Progenitor cell of endocrine pancreas (in vitro differentiated cells): ENCODE data around the gene ABHD3. TPM values are rescaled to one million over a fixed set of nuclear protein-coding genes. Genes with fewer than 3 reads are reported as not detected.
"Not testable (repeated sequence)": the region's sequence is repeated elsewhere in the genome, so short reads cannot be mapped to it uniquely, and the experiment has no call there.

Experiments used
- DNase-seq: peaks from one replicate; pipeline ENCODE4 v3.0.0; 2021; ENCODE audit warnings: low spot score; ENCODE audit not compliant: unreplicated experiment
- H3K27ac Mint-ChIP-seq: 2 replicates; pipeline ENCODE4 v1.8.0; 2021; ENCODE audit warnings: mild to moderate bottlenecking, moderate library complexity, mixed read lengths
- H3K27me3 Mint-ChIP-seq: 2 replicates; pipeline ENCODE4 v1.8.0; 2021; ENCODE audit warnings: mixed read lengths
- H3K36me3 Mint-ChIP-seq: 2 replicates; pipeline ENCODE4 v1.8.0; 2022; ENCODE audit warnings: mixed read lengths; ENCODE audit not compliant: insufficient read depth
- H3K4me1 Mint-ChIP-seq: 2 replicates; pipeline ENCODE4 v1.8.0; 2021; ENCODE audit warnings: low read depth, mixed read lengths
- H3K4me3 Mint-ChIP-seq: 2 replicates; pipeline ENCODE4 v1.8.0; 2021; ENCODE audit warnings: low read depth, mild to moderate bottlenecking, moderate library complexity, mixed read lengths
- H3K9me3 Mint-ChIP-seq: 2 replicates; pipeline ENCODE4 v1.8.0; 2021; ENCODE audit warnings: low read depth, mixed read lengths
- CTCF ChIP-seq: fragments of 200-600 bp; sonication (generic); IDR thresholded peaks from one replicate; pipeline ENCODE4 v1.5.0; 2021; ENCODE audit warnings: antibody characterized with exemption, mild to moderate bottlenecking; ENCODE audit not compliant: unreplicated experiment
- total RNA-seq: library from RNA; stranded (reverse); gene quantifications from 2 replicates; pipeline ENCODE4 v1.2.1, GENCODE V29; 2021

The ABHD3 gene
- total RNA-seq, 1 donor from 2014 or later, result 19.8 TPM

GRCh38 chr18:21650311-21650710, 54.3 kb downstream of the ABHD3 start:
- TF ChIP-seq CTCF, result no peak
- H3K36me3 Mint-ChIP-seq, result peaks cover 4% of the 10 kb centered on the region
- no peaks in the 10 kb centered on the region for H3K4me1 Mint-ChIP-seq
- no peaks in the 10 kb centered on the region for H3K27me3 Mint-ChIP-seq
- H3K9me3 Mint-ChIP-seq, result no peaks in the 10 kb centered on the region
- H3K27ac Mint-ChIP-seq, result no peak overlapping the region
- DNase-seq, result no peak
- no peak overlapping the region for H3K4me3 Mint-ChIP-seq

- H3K4me1 Mint-ChIP-seq, H3K4me3 Mint-ChIP-seq, H3K36me3 Mint-ChIP-seq, DNase-seq, H3K9me3 Mint-ChIP-seq, H3K27ac Mint-ChIP-seq, H3K27me3 Mint-ChIP-seq: not testable (repeated sequence)
Measured at GRCh38 chr18:21640375-21640774, 64.2 kb downstream of the ABHD3 start.

- Mint-ChIP-seq H3K27me3 (no peaks in the 10 kb centered on the region), H3K27ac (no peak overlapping the region), H3K9me3 (no peaks in the 10 kb centered on the region), H3K36me3 (peaks cover 4% of the 10 kb centered on the region), H3K4me3 (no peak overlapping the region), H3K4me1 (peaks cover 6% of the 10 kb centered on the region)
- DNase-seq, result no peak
- TF ChIP-seq CTCF, result no peak
Measured at GRCh38 chr18:21638822-21639221, 65.8 kb downstream of the ABHD3 start.

- peaks cover 6% of the 10 kb centered on the region for H3K4me1 Mint-ChIP-seq
- peaks cover 4% of the 10 kb centered on the region for H3K36me3 Mint-ChIP-seq
- no peak for DNase-seq
- H3K27me3 Mint-ChIP-seq, result no peaks in the 10 kb centered on the region
- H3K27ac Mint-ChIP-seq, result no peak overlapping the region
- TF ChIP-seq CTCF, result no peak
- H3K9me3 Mint-ChIP-seq, result no peaks in the 10 kb centered on the region
- no peak overlapping the region for H3K4me3 Mint-ChIP-seq
Measured at GRCh38 chr18:21636769-21637168, 67.8 kb downstream of the ABHD3 start.

- DNase-seq, result no peak
- Mint-ChIP-seq H3K27ac (peak overlapping the region; percentile 65), H3K4me1 (peaks cover 6% of the 10 kb centered on the region), H3K27me3 (no peaks in the 10 kb centered on the region), H3K9me3 (no peaks in the 10 kb centered on the region), H3K36me3 (peaks cover 13% of the 10 kb centered on the region), H3K4me3 (no peak overlapping the region)
- no peak for TF ChIP-seq CTCF
Measured at GRCh38 chr18:21634588-21635199, 69.9 kb downstream of the ABHD3 start.

GRCh38 chr18:21632393-21632792, 72.2 kb downstream of the ABHD3 start:
- Mint-ChIP-seq H3K9me3 (no peaks in the 10 kb centered on the region), H3K27ac (no peak overlapping the region), H3K36me3 (peaks cover 25% of the 10 kb centered on the region), H3K4me1 (no peaks in the 10 kb centered on the region), H3K27me3 (no peaks in the 10 kb centered on the region), H3K4me3 (no peak overlapping the region)
- no peak for TF ChIP-seq CTCF
- no peak for DNase-seq
